A549 (cell line): Measurements from ENCODE around the gene C16orf54. TPM values are rescaled to one million over a fixed set of nuclear protein-coding genes. Genes with fewer than 3 reads are reported as not detected.

Source experiments
- ATAC-seq, 2 experiments: fragments of 200-7000 bp in 1 of 2; fragments of >200 bp in 1 of 2; cut with Nextera tagmentation in 1 of 2; cut with Tn5 transposase in 1 of 2; 3 replicates each; pipeline versions ENCODE4 v1.8.0 to v1.9.1; 2018 to 2020; ENCODE audit warnings: mild to moderate bottlenecking in 1 of 2, moderate library complexity in 1 of 2
- CTCF ChIA-PET: fragments of 300-600 bp; sonication (Branson Sonifier 250); formaldehyde crosslinking; extraction: SDS; loops from one replicate; lab custom pipeline; 2021; ENCODE audit warnings: antibody characterized with exemption, inconsistent platforms; lab: Yijun Ruan, JAX
- POLR2A ChIA-PET: fragments of 350-600 bp; formaldehyde crosslinking; extraction: SDS; loops from one replicate; lab custom pipeline; 2021; ENCODE audit warnings: antibody characterized with exemption, inconsistent platforms; lab: Yijun Ruan, JAX
- DNase-seq, 2 experiments: peaks; one replicate each; pipeline versions ENCODE4 v3.0.0 to v3.0.0-alpha.2; 2011 to 2016; ENCODE audit warnings: low read depth in 1 of 2, low spot score in 1 of 2
- FAIRE-seq: peaks from 2 replicates; lab custom pipeline; 2011; peaks lifted over from hg19 to GRCh38; lab: Jason Lieb, UNC
- H3K27ac ChIP-seq, 2 experiments: fragments of >200 bp; sonication (Bioruptor Twin); formaldehyde crosslinking; 3 replicates each; pipeline ENCODE4 v1.5.1; 2016 to 2017
- H3K4me1 ChIP-seq: fragments of >200 bp; sonication (Bioruptor Twin); formaldehyde crosslinking; 3 replicates; pipeline ENCODE4 v1.6.1; 2016
- H3K4me2 ChIP-seq: fragments of >200 bp; sonication (Bioruptor Twin); formaldehyde crosslinking; 3 replicates; pipeline ENCODE4 v1.6.1; 2016
- H3K4me3 ChIP-seq: fragments of >200 bp; sonication (Bioruptor Twin); formaldehyde crosslinking; 3 replicates; pipeline ENCODE4 v1.5.1; 2016
- H3K9me3 ChIP-seq: fragments of >200 bp; sonication (Bioruptor Twin); formaldehyde crosslinking; 3 replicates; pipeline ENCODE4 v1.6.1; 2016
- ATOH8 ChIP-seq: fragments of 250-450 bp; sonication (Bioruptor Pico); IDR thresholded peaks from 2 replicates; pipeline ENCODE4 v1.5.0; 2020; ENCODE audit warnings: low read depth, mild to moderate bottlenecking, moderate library complexity
- BHLHE40 ChIP-seq: IDR thresholded peaks from 2 replicates; pipeline ENCODE4 v1.6.1; 2012; ENCODE audit warnings: low read depth, low read length, inconsistent platforms
- CBX8 ChIP-seq: fragments of 200-600 bp; sonication (generic); IDR thresholded peaks from 2 replicates; pipeline ENCODE4 v1.6.1; 2016
- CEBPB ChIP-seq, 2 experiments: fragments of >200 bp in 1 of 2; sonication (Bioruptor Twin) in 1 of 2; formaldehyde crosslinking in 1 of 2; IDR thresholded peaks; 2 replicates each; pipeline ENCODE4 v1.6.1; 2012 to 2016
- EHMT2 ChIP-seq: fragments of 200-600 bp; sonication (generic); IDR thresholded peaks from 2 replicates; pipeline ENCODE4 v1.6.1; 2016; ENCODE audit warnings: antibody characterized with exemption, low read depth, mild to moderate bottlenecking, moderate library complexity
- ELK1 ChIP-seq: fragments of 150-350 bp; IDR thresholded peaks from 2 replicates; pipeline ENCODE4 v1.6.1; 2014; ENCODE audit warnings: low read depth, mild to moderate bottlenecking, low read length
- FOSB ChIP-seq: fragments of 250-450 bp; sonication (Bioruptor Pico); IDR thresholded peaks from 2 replicates; pipeline ENCODE4 v1.5.0; 2020; ENCODE audit warnings: mild to moderate bottlenecking, moderate library complexity
- HDAC2 ChIP-seq: fragments of 200-600 bp; sonication (generic); IDR thresholded peaks from 2 replicates; pipeline ENCODE4 v1.6.1; 2016
- HOXB13 ChIP-seq: fragments of 250-450 bp; sonication (Bioruptor Pico); IDR thresholded peaks from 2 replicates; pipeline ENCODE4 v1.5.0; 2020; ENCODE audit warnings: low read depth, mild to moderate bottlenecking, moderate library complexity
- JUN ChIP-seq, 2 experiments: fragments of >200 bp; sonication (Bioruptor Twin); formaldehyde crosslinking; IDR thresholded peaks; 2 replicates in 1 of 2; 3 replicates in 1 of 2; pipeline ENCODE4 v1.6.1; 2016 to 2017
- JUNB ChIP-seq: fragments of >200 bp; sonication (Bioruptor Twin); formaldehyde crosslinking; IDR thresholded peaks from 2 replicates; pipeline ENCODE4 v1.6.1; 2016
- KDM5A ChIP-seq: fragments of 200-600 bp; sonication (generic); IDR thresholded peaks from 2 replicates; pipeline ENCODE4 v1.6.1; 2016; ENCODE audit warnings: antibody characterized with exemption, mild to moderate bottlenecking
- MAFK ChIP-seq: fragments of 450-650 bp; IDR thresholded peaks from 2 replicates; pipeline ENCODE4 v1.6.1; 2014; ENCODE audit not compliant: partially characterized antibody
- MAX ChIP-seq: IDR thresholded peaks from 2 replicates; pipeline ENCODE4 v1.6.1; 2012
- MAZ ChIP-seq: fragments of 150-350 bp; IDR thresholded peaks from 2 replicates; pipeline ENCODE4 v1.6.1; 2014; ENCODE audit warnings: antibody characterized with exemption, low read depth, low read length, borderline replicate concordance
- NFE2L2 ChIP-seq: fragments of 150-350 bp; conservative IDR thresholded peaks from 2 replicates; pipeline ENCODE4 v1.6.1; 2014; ENCODE audit warnings: low read length
- PHF8 ChIP-seq: fragments of 200-600 bp; sonication (generic); IDR thresholded peaks from 2 replicates; pipeline ENCODE4 v1.6.1; 2016; ENCODE audit warnings: low read depth, mild to moderate bottlenecking, antibody characterized with exemption, moderate library complexity, borderline replicate concordance
- POLR2A ChIP-seq: IDR thresholded peaks from 2 replicates; pipeline ENCODE4 v1.6.1; 2012; ENCODE audit warnings: mild to moderate bottlenecking, low read length
- RARB ChIP-seq: fragments of 250-450 bp; sonication (Bioruptor Pico); IDR thresholded peaks from 2 replicates; pipeline ENCODE4 v1.8.0; 2021; ENCODE audit warnings: mild to moderate bottlenecking, moderate library complexity
- SMC3 ChIP-seq: fragments of >200 bp; sonication (Bioruptor Twin); formaldehyde crosslinking; IDR thresholded peaks from 3 replicates; pipeline ENCODE4 v1.6.1; 2018; ENCODE audit warnings: inconsistent platforms
- ZSCAN20 ChIP-seq: fragments of 250-450 bp; sonication (Bioruptor Pico); IDR thresholded peaks from 2 replicates; pipeline ENCODE4 v1.8.0; 2022; ENCODE audit warnings: mild to moderate bottlenecking, moderate library complexity
- WGBS: methylation state at CpG from one replicate; pipeline ENCODE4 v1.1.6; 2017; ENCODE audit errors: missing lambda C conversion rate; 5-methylcytosine and 5-hydroxymethylcytosine counted together
- polyA plus RNA-seq, 4 experiments: library from polyadenylated mRNA; depleted of rRNA in 3 of 4; stranded (reverse); fragments of >200 nt; fragmentation: RNase III in 1 of 4; extraction: RNeasy Plus Mini Kit Qiagen cat#74134 plus additional on column Dnase treatment in 1 of 4; gene quantifications; 2 replicates in 3 of 4; 3 replicates in 1 of 4; pipeline ENCODE4 v1.2.3, GENCODE V29; 2011 to 2017
- TF ChIP-seq, protein P1 (sequence below): fragments of 200-600 bp; sonication (generic); IDR thresholded peaks from 2 replicates; pipeline ENCODE4 v1.6.1; 2016; ENCODE audit warnings: antibody characterized with exemption, mild to moderate bottlenecking, moderate library complexity
- TF ChIP-seq, protein P2 (sequence below): fragments of >200 bp; sonication (Bioruptor Twin); formaldehyde crosslinking; IDR thresholded peaks from 2 replicates; pipeline ENCODE4 v1.6.1; 2016

C16orf54 gene
- polyA plus RNA-seq, 2 of the 4 experiments (the other 2 are of a cell fraction) = not detected

DNA sequence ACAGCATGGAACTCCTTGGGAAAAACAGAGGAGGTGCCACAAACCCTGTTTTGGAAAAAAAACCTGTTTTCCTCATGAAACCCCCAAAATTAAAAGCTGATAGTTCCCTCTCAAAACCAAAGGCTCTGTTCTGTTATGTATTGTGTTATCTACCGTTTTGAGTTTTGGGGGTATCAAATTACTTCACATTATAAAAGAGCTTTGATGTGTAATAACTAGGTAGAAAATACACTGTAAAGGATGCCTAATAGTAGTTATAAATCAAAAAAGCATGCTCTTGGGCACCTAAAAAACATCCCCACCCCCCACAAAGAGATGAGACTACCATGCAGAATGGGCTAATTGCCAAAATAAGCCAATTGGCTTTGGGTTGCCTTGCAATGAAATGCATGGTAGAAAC lies 30.8 kb downstream of the C16orf54 start:
- TF ChIP-seq RARB (no peak), NFE2L2 (no peak), ZSCAN20 (CRISPR knock-in tag) (no peak), MAFK (no peak), MAZ (no peak), EHMT2 (no peak), CBX8 (no peak), JUN (IDR thresholded peaks at IDR 0.05) (no peak), FOSB (CRISPR knock-in tag) (no peak), ATOH8 (CRISPR knock-in tag) (no peak), BHLHE40 (no peak), HOXB13 (CRISPR knock-in tag) (no peak), CEBPB (IDR thresholded peaks at IDR 0.05) (no peak), ELK1 (no peak)
- TF ChIP-seq, protein P1, sequence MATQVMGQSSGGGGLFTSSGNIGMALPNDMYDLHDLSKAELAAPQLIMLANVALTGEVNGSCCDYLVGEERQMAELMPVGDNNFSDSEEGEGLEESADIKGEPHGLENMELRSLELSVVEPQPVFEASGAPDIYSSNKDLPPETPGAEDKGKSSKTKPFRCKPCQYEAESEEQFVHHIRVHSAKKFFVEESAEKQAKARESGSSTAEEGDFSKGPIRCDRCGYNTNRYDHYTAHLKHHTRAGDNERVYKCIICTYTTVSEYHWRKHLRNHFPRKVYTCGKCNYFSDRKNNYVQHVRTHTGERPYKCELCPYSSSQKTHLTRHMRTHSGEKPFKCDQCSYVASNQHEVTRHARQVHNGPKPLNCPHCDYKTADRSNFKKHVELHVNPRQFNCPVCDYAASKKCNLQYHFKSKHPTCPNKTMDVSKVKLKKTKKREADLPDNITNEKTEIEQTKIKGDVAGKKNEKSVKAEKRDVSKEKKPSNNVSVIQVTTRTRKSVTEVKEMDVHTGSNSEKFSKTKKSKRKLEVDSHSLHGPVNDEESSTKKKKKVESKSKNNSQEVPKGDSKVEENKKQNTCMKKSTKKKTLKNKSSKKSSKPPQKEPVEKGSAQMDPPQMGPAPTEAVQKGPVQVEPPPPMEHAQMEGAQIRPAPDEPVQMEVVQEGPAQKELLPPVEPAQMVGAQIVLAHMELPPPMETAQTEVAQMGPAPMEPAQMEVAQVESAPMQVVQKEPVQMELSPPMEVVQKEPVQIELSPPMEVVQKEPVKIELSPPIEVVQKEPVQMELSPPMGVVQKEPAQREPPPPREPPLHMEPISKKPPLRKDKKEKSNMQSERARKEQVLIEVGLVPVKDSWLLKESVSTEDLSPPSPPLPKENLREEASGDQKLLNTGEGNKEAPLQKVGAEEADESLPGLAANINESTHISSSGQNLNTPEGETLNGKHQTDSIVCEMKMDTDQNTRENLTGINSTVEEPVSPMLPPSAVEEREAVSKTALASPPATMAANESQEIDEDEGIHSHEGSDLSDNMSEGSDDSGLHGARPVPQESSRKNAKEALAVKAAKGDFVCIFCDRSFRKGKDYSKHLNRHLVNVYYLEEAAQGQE = no peak
- TF ChIP-seq, protein P2, sequence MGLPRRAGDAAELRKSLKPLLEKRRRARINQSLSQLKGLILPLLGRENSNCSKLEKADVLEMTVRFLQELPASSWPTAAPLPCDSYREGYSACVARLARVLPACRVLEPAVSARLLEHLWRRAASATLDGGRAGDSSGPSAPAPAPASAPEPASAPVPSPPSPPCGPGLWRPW = no peak
- Histone ChIP-seq H3K9me3 (no peaks in the 10 kb centered on the region), H3K4me1 (peaks cover 6% of the 10 kb centered on the region; the same call in 1 of the 3 replicates), H3K27ac (no peak overlapping the region), H3K4me2 (no peak overlapping the region), H3K4me3 (no peak overlapping the region)
- WGBS = 9% methylated on average over 1 of the region's 1 CpG
- DNase-seq = no peak
- ChIA-PET POLR2A (no interaction called here), CTCF (interaction anchor here (1.2 to 4.7 kb wide), 9 partner anchors 10 to 317 kb away, joined by 3 to 33 read pairs (median 5); no protein-coding TSS in a partner anchor)
- no peak for ATAC-seq
- FAIRE-seq = no peak

DNA sequence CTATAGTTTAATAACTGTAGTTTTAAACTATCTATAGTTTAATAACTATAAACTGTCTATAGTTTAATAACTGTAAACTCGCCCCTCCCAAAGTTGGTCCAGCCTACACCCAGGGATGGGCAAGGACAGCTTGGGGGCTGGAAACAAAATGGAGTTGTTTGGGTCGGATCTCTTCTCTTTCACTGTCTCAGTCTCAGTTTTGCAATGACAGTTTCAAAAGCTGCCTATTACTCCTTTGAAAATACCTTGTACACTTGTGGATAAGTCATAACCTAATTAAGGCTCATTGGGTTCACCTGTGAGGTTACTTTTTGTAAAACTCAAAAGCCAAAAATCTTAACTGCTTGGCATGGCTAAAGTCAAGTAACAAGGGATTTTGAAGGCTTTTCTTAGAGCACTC lies 31.4 kb downstream of the C16orf54 start:
- H3K4me3 ChIP-seq = no peak overlapping the region
- no peak overlapping the region for H3K4me2 ChIP-seq
- ATAC-seq = no peak
- TF ChIP-seq MAFK (no peak), SMC3 (no peak), MAX (no peak), KDM5A (no peak), HDAC2 (no peak), JUNB (no peak), EHMT2 (no peak), CBX8 (no peak), POLR2A (no peak), RARB (no peak), PHF8 (no peak), ZSCAN20 (CRISPR knock-in tag) (no peak)
- no peaks in the 10 kb centered on the region for H3K9me3 ChIP-seq
- DNase-seq = no peak
- H3K27ac ChIP-seq = no peak overlapping the region
- FAIRE-seq = no peak
- POLR2A ChIA-PET = no interaction called here
- CTCF ChIA-PET = interaction anchor here (0.7 to 4.7 kb wide), 9 partner anchors 10 to 741 kb away, joined by 3 to 33 read pairs (median 5); no protein-coding TSS in a partner anchor
- H3K4me1 ChIP-seq = peaks cover 6% of the 10 kb centered on the region; the same call in 1 of the 3 replicates
- 42% methylated on average over 2 of the region's 2 CpGs for WGBS
